ENCODE results near the gene CDR2L.
"Not testable (repeated sequence)": the region's sequence is repeated elsewhere in the genome, so short reads cannot be mapped to it uniquely, and the experiment has no call there.

CDR2L gene

DNA sequence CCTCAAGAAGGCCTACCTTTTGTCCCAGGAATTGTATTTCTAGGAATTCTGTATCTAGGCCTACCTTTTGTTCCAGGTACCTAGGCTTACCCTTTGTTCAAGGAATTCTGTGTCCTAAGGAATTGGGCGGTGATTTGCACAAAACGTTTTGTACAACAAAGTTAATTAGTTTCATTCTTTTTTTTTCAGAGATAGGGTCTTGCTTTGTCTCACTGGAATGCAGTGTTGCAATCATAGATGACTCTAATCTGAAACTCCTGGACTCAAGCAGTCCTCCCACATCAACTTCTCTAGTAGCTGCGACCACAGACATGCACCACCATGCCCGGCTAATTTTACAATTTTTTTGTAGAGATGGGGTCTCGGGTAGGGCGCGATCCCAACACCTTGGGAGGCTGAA is 7.0 kb downstream of the CDR2L start:
- no peaks in the 10 kb centered on the region for H3K27me3 ChIP-seq (ENCODE audit: control insufficient read depth, insufficient read depth, low read length)
- no peaks in the 10 kb centered on the region for H3K4me1 ChIP-seq (ENCODE audit: control insufficient read depth, low read depth, low read length)
- no peak overlapping the region for H3K27ac ChIP-seq (ENCODE audit: low read length)

DNA sequence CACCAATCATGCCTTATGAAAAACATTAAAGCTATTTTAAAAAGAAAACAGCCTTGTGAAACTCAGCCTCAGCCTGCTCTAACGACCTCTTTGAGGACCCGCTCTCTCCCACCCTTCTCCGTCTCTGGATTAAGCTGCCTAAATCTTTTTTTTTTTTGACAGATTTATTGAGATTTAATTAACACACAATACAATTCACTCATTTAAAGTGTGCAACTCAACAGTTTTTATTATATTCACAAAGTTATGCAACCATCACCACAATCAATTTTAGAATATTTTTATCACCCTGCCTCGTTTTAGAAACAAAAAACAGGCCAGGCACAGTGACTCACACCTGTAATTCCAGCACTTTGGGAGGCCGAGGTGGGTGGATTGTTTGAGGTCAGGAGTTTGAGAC is 8.4 kb downstream of the CDR2L start:
- Histone ChIP-seq H3K4me3 (ENCODE audit: low read length) (no peak overlapping the region), H3K27me3 (ENCODE audit: control insufficient read depth, insufficient read depth, low read length) (no peaks in the 10 kb centered on the region), H3K9ac (ENCODE audit: low read length) (no peak overlapping the region), H3K9me3 (ENCODE audit: control insufficient read depth, low read depth, low read length) (no peaks in the 10 kb centered on the region), H3K4me1 (ENCODE audit: control insufficient read depth, low read depth, low read length) (no peaks in the 10 kb centered on the region), H3K36me3 (ENCODE audit: control insufficient read depth, low read depth, low read length) (peaks cover 5% of the 10 kb centered on the region), H3K27ac (ENCODE audit: low read length) (no peak overlapping the region)

More for the DNA sequence above, 7.0 kb downstream of the CDR2L start:
- H3K36me3 ChIP-seq (ENCODE audit: control insufficient read depth, low read depth, low read length) = peaks cover 2% of the 10 kb centered on the region
- H3K9me3 ChIP-seq (ENCODE audit: control insufficient read depth, low read depth, low read length) = no peaks in the 10 kb centered on the region
- H3K4me3 ChIP-seq (ENCODE audit: low read length) = no peak overlapping the region
- H3K9ac ChIP-seq (ENCODE audit: low read length) = no peak overlapping the region

DNA sequence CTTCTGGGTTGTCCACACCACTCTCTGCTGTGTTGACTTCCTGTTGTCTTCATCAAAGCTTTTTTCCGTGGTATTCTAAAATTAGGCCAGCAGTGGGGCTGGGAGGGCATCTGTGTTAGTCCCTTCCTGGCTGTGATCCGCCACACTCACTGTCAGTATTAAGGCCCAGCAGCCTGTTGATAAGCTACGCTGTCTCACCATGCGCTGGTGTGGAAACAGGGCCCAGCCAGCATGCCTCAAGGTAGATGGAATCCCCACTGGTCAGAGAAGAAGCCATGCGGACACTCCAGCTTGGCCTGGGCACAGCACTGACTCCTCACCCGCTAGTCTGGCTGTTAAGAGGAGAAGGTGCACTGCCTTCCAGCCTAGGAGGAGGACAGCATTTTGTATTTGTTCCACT is 11.4 kb downstream of the CDR2L start:
- H3K9me3 ChIP-seq (ENCODE audit: control insufficient read depth, low read depth, low read length) = no peaks in the 10 kb centered on the region
- no peak overlapping the region for H3K27ac ChIP-seq (ENCODE audit: low read length)
- H3K4me1 ChIP-seq (ENCODE audit: control insufficient read depth, low read depth, low read length) = no peaks in the 10 kb centered on the region
- H3K9ac ChIP-seq (ENCODE audit: low read length) = no peak overlapping the region
- H3K4me3 ChIP-seq (ENCODE audit: low read length) = no peak overlapping the region
- H3K36me3 ChIP-seq (ENCODE audit: control insufficient read depth, low read depth, low read length) = peaks cover 25% of the 10 kb centered on the region
- no peaks in the 10 kb centered on the region for H3K27me3 ChIP-seq (ENCODE audit: control insufficient read depth, insufficient read depth, low read length)

DNA sequence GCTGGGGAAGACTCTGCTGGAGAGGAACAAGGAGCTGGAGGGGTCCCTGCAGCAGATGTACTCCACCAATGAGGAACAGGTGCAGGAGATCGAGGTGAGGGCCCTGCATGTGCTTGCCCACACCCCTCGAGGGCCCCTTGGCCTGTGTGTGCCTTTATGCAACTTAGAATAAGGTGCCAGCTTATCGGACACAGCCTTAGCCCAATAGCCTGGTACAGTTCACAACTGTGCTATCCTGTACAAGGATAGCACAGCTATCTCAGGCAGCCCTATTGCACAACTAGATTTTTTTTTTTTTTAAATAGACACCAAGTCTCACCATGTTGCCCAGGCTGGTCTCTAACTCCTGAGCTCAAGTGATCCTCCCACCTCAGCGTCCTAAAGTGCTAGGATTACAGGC is 12.1 kb downstream of the CDR2L start:
- Histone ChIP-seq H3K4me3 (ENCODE audit: low read length) (no peak overlapping the region), H3K9ac (ENCODE audit: low read length) (no peak overlapping the region), H3K36me3 (ENCODE audit: control insufficient read depth, low read depth, low read length) (peaks cover 25% of the 10 kb centered on the region), H3K27me3 (ENCODE audit: control insufficient read depth, insufficient read depth, low read length) (no peaks in the 10 kb centered on the region), H3K4me1 (ENCODE audit: control insufficient read depth, low read depth, low read length) (no peaks in the 10 kb centered on the region), H3K27ac (ENCODE audit: low read length) (no peak overlapping the region), H3K9me3 (ENCODE audit: control insufficient read depth, low read depth, low read length) (no peaks in the 10 kb centered on the region)

DNA sequence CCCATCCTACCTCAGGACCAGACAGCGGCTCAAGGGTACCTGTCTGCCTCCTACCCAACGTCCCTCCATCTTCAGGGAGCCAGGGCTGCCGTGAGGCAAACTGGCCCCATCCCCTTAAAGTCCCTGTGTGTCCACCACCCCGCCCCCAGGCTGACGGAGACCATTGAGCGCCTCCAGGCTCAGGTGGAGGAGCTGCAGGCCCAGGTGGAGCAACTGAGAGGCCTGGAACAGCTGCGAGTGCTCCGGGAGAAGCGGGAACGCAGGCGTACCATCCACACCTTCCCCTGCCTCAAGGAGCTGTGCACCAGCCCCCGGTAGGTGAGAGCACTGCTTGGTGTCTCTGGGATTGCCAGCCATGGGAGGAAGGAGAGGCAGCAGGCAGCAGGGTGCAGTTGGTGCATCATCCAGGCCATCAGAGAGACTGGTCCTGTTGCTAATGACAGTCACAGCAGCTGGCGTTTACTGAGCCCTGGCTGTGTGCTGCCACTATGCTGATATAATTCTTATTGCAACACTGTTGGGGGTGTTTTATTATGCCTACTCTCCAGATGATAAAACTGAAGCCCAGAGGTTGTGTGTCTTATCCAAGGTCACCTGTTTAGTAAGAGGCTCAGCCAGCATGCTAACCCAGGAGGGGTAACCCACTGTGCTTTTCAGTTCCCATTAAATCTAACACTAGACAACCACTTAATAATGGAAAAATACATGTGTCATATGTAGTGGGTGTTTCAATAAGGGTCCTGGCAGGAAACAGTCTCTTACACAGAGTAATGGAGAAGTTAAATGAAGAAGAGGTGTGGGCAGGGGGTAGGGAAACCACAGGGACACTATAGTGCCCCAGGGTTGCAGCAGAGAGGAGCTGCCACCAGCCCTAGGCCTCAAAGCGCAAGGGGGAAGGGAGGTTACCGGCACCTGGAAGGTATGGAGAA is 14.7 kb downstream of the CDR2L start:
- Histone ChIP-seq H3K27me3 (ENCODE audit: control insufficient read depth, insufficient read depth, low read length) (no peaks in the 10 kb centered on the region), H3K4me3 (ENCODE audit: low read length) (no peak overlapping the region), H3K4me1 (ENCODE audit: control insufficient read depth, low read depth, low read length) (no peaks in the 10 kb centered on the region), H3K9ac (ENCODE audit: low read length) (no peak overlapping the region), H3K27ac (ENCODE audit: low read length) (no peak overlapping the region), H3K36me3 (ENCODE audit: control insufficient read depth, low read depth, low read length) (peaks cover 25% of the 10 kb centered on the region), H3K9me3 (ENCODE audit: control insufficient read depth, low read depth, low read length) (no peaks in the 10 kb centered on the region)

DNA sequence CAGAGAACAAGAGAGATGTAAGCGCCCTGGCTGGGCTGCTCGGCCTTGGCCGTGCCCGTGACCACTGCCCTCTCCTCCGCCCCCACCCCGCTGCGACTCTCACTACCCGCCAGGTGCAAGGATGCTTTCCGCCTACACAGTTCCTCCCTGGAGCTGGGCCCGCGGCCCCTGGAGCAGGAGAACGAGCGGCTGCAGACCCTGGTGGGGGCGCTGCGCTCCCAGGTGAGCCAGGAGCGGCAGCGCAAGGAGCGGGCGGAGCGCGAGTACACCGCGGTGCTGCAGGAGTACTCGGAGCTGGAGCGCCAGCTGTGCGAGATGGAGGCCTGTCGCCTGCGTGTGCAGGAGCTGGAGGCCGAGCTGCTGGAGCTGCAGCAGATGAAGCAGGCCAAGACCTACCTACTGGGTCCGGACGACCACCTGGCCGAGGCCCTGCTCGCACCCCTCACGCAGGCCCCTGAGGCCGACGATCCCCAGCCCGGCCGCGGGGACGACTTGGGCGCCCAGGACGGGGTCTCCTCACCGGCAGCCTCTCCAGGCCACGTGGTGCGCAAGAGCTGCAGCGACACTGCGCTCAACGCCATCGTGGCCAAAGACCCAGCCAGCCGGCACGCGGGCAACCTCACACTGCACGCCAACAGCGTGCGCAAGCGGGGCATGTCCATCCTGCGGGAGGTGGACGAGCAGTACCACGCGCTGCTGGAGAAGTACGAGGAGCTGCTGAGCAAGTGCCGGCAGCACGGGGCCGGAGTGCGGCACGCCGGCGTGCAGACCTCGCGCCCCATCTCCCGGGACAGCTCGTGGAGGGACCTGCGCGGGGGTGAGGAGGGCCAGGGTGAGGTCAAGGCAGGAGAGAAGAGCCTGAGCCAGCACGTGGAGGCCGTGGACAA is 15.9 kb downstream of the CDR2L start:
- Histone ChIP-seq H3K4me1 (ENCODE audit: control insufficient read depth, low read depth, low read length) (no peaks in the 10 kb centered on the region), H3K4me3 (ENCODE audit: low read length) (no peak overlapping the region), H3K27ac (ENCODE audit: low read length) (no peak overlapping the region), H3K9ac (ENCODE audit: low read length) (no peak overlapping the region), H3K9me3 (ENCODE audit: control insufficient read depth, low read depth, low read length) (no peaks in the 10 kb centered on the region), H3K36me3 (ENCODE audit: control insufficient read depth, low read depth, low read length) (peaks cover 25% of the 10 kb centered on the region), H3K27me3 (ENCODE audit: control insufficient read depth, insufficient read depth, low read length) (no peaks in the 10 kb centered on the region)

DNA sequence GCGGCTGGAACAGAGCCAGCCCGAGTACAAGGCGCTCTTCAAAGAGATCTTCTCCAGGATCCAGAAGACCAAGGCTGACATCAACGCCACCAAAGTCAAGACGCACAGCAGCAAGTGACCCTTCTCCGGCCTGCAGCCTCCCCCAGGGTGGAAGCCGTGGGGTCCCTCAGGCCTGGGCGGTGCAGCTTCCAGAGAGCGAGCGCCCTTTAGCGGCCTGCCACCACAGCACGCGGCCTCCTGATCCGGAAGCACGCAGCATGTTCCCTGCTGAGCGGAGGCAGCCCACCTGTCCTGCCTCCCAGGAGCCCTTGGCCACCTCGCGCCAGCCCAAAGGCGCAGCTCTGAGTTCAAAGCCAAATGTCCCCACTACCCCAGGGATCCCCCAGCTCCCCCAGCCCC is 16.5 kb downstream of the CDR2L start:
- Histone ChIP-seq H3K27ac (ENCODE audit: low read length) (no peak overlapping the region), H3K9me3 (ENCODE audit: control insufficient read depth, low read depth, low read length) (no peaks in the 10 kb centered on the region), H3K9ac (ENCODE audit: low read length) (no peak overlapping the region), H3K36me3 (ENCODE audit: control insufficient read depth, low read depth, low read length) (peaks cover 25% of the 10 kb centered on the region), H3K4me3 (ENCODE audit: low read length) (no peak overlapping the region), H3K4me1 (ENCODE audit: control insufficient read depth, low read depth, low read length) (no peaks in the 10 kb centered on the region), H3K27me3 (ENCODE audit: control insufficient read depth, insufficient read depth, low read length) (no peaks in the 10 kb centered on the region)

DNA sequence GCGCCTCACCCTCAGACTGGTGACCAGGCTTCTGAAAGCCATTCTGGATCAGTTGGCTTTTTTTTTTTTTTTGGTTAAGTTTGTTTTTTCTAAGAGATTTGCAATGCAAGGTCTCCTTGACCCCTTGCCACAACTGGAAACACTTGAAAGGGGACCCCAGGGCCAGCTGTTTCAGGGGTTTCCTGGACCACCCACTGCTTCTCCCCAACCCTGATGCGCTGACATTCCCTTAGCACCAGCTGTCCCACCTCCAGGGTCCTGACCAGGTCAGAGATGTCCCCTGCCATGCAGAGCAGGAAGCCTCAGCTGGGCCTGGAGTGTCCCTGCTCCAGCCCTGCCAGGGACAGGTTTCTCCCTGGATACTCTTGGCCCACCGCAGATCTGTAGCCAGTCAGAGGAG is 16.9 kb downstream of the CDR2L start:
- no peak overlapping the region for H3K4me3 ChIP-seq (ENCODE audit: low read length)
- H3K27ac ChIP-seq (ENCODE audit: low read length) = no peak overlapping the region
- no peaks in the 10 kb centered on the region for H3K27me3 ChIP-seq (ENCODE audit: control insufficient read depth, insufficient read depth, low read length)
- no peaks in the 10 kb centered on the region for H3K4me1 ChIP-seq (ENCODE audit: control insufficient read depth, low read depth, low read length)
- H3K9ac ChIP-seq (ENCODE audit: low read length) = no peak overlapping the region
- no peaks in the 10 kb centered on the region for H3K9me3 ChIP-seq (ENCODE audit: control insufficient read depth, low read depth, low read length)
- H3K36me3 ChIP-seq (ENCODE audit: control insufficient read depth, low read depth, low read length) = peaks cover 23% of the 10 kb centered on the region

DNA sequence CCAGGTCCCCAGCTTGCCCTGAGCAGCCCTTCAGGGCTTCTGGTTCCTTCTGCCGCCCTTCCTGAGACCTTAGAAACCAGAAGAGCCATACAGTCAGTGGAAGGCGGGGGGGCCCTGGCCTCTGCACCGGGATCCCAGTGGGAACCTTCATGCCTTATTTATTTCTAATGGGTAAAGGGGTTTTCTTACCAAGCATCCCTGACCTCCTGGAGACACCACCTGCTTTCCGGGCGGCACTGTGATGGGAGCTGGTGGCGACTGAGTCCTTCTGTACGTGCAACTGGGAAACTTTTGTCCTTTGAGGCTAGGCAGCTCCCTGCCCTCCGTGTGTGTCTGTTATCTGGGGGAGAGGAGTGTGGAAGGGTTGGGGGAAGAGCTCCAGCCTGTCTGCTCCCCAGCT is 17.9 kb downstream of the CDR2L start:
- peaks cover 19% of the 10 kb centered on the region for H3K36me3 ChIP-seq (ENCODE audit: control insufficient read depth, low read depth, low read length)
- H3K4me1 ChIP-seq (ENCODE audit: control insufficient read depth, low read depth, low read length) = no peaks in the 10 kb centered on the region
- no peaks in the 10 kb centered on the region for H3K27me3 ChIP-seq (ENCODE audit: control insufficient read depth, insufficient read depth, low read length)
- H3K9me3 ChIP-seq (ENCODE audit: control insufficient read depth, low read depth, low read length) = no peaks in the 10 kb centered on the region
- H3K27ac ChIP-seq (ENCODE audit: low read length) = no peak overlapping the region
- no peak overlapping the region for H3K9ac ChIP-seq (ENCODE audit: low read length)
- no peak overlapping the region for H3K4me3 ChIP-seq (ENCODE audit: low read length)

DNA sequence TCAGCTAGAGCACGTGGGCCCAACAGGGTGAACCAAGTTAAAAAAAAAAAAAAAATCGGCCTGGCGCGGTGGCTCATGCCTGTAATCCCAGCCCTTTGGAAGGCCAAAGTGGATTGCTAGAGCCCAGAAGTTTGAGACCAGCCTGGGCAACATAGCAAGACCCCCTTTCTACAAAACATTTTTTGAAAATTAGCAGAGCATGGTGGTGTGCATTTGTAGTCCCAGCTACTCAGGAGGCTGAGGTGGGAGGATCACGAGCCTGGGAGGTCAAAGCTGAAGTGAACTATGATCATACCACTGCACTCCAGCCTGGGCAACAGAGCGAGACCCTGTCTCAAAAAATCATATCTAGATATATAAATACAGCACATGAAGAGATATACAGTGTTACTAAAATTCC is 18.7 kb downstream of the CDR2L start:
- not testable (repeated sequence) for H3K4me3 ChIP-seq (ENCODE audit: low read length); H3K27me3 ChIP-seq (ENCODE audit: control insufficient read depth, insufficient read depth, low read length); H3K27ac ChIP-seq (ENCODE audit: low read length); H3K9me3 ChIP-seq (ENCODE audit: control insufficient read depth, low read depth, low read length); H3K4me1 ChIP-seq (ENCODE audit: control insufficient read depth, low read depth, low read length); H3K9ac ChIP-seq (ENCODE audit: low read length)
- peaks cover 19% of the 10 kb centered on the region for H3K36me3 ChIP-seq (ENCODE audit: control insufficient read depth, low read depth, low read length)

DNA sequence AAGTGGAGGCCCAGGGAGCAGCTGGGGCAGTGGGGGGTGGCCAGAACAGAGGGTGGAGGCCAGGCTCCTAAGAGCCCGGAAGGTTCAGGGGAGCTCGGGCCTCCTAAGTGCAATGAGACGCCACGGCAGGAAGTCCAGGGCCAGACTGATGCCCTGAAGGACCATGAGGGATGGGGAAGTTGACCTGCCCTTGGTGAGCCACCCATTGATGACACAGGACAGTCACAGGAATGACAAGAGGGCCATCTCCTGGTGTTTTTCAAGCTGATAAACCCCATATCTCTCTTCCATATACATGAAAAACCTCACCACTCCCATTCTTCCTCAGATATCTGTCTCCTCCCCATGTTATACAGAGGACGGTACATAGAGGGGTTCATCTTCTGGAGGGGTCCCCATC is 19.2 kb downstream of the CDR2L start:
- H3K9ac ChIP-seq (ENCODE audit: low read length) = no peak overlapping the region
- no peak overlapping the region for H3K4me3 ChIP-seq (ENCODE audit: low read length)
- peaks cover 14% of the 10 kb centered on the region for H3K36me3 ChIP-seq (ENCODE audit: control insufficient read depth, low read depth, low read length)
- H3K27ac ChIP-seq (ENCODE audit: low read length) = no peak overlapping the region
- H3K9me3 ChIP-seq (ENCODE audit: control insufficient read depth, low read depth, low read length) = no peaks in the 10 kb centered on the region
- peaks cover 2% of the 10 kb centered on the region for H3K4me1 ChIP-seq (ENCODE audit: control insufficient read depth, low read depth, low read length)
- no peaks in the 10 kb centered on the region for H3K27me3 ChIP-seq (ENCODE audit: control insufficient read depth, insufficient read depth, low read length)
